ENCODE measurements around the gene CBLB.

GRCh38 chr3:105824129-105824528, 44.7 kb downstream of the CBLB start:
- TF ChIP-seq CTCF (conservative IDR thresholded peaks at IDR 0.05) (no peak), ZFX (IDR thresholded peaks at IDR 0.05) (no peak)

All from C4-2B (cell line).